Spleen (tissue), 7 donors: ENCODE results near the gene HNF4A.

Source experiments
- CTCF ChIP-seq, 11 experiments: fragments of 200-600 bp in 7 of 11; fragments of 450-650 bp in 4 of 11; sonication (generic) in 4 of 11; IDR thresholded peaks in 8 of 11; conservative IDR thresholded peaks in 3 of 11; 1 replicate in 7 of 11; 2 replicates in 4 of 11; pipeline versions ENCODE4 v1.4.0 to v1.8.0; 2016 to 2021; ENCODE audit warnings: antibody characterized with exemption in 11 of 11, inconsistent platforms in 4 of 11, mild to moderate bottlenecking in 1 of 11
- POLR2A ChIP-seq, 3 donors: fragments of 450-650 bp; IDR thresholded peaks; one replicate each; pipeline ENCODE4 v1.5.1; 2017; ENCODE audit warnings: antibody characterized with exemption in 3 of 3, mild to moderate bottlenecking in 1 of 3
- donor health status: DM: no; HTN: no; CAD: no; lungs with moderate emphysema.
- donor health status: DM: no; HTN: no; CAD: no.
- donor health status: DM: no; HTN: no; CAD: no.

GRCh38 chr20:44479643-44480042 lies 124.1 kb downstream of the HNF4A start:
- TF ChIP-seq CTCF (IDR thresholded peaks at IDR 0.05 in 8 of 11, conservative IDR thresholded peaks at IDR 0.05 in 3 of 11), result no peak
- TF ChIP-seq POLR2A (IDR thresholded peaks at IDR 0.05), result no peak
